RKO (cell line): Measurements from ENCODE around the gene PAQR9.

Experiments used
- DNase-seq: peaks from one replicate; pipeline ENCODE4 v3.0.0-alpha.2; 2016; ENCODE audit warnings: low spot score

Gene PAQR9

DNA sequence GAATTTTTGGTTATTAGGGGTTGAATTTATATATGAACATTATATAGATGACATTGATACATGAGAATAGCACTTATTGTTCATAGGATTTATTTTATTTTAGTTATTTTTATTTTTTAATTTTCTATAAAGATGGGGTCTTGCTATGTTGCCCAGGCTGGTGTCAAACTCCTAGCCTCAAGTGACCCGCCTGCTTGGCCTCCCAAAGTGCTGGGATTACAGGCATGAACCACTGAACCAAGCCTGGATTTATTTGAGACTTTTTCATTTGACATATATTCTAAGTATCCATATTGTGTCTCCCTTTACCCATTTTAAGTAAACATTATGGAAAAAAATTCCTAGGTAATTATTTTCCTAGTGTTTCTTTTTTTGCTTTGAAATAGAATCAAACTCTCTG is 12.5 kb downstream of the PAQR9 start:
- no peak for DNase-seq

DNA sequence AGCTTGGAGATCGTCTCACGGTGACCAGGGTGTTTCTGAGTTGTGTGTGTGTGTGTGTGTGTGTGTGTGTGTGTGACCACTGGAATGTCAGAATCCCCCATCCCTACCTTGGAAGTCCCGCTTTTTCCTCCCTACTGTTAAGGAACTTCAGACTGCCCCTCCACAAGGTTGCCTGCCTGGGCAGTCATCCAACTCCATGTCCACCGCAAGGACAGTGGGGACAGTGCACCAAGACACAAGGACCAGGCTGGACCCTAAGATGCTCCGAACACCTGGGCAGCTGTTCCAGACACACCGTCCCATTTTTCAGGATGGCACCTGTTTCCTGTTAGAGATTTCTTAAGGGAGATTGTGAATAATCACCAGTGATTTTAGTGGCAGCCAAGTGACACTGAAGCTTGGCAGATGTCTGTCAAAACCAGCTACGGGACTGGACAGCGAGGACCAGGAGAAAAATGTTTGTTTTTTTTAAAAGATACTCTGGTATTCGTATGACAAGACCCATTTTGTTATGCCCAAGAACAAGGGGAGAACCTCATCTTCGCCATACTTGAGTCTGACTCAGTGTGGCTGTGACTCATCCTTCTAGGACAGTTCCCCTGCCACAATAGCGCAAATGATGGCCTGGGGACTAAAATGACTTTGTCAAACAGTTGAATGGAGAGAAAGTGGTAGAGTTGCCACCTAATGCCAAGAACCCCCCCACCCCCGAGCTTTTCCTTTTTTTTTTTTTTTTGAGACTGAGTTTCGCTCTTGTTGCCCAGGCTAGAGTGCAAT is 15.5 kb downstream of the PAQR9 start:
- peak; percentile 14 for DNase-seq

- no peak for DNase-seq
Observed at GRCh38 chr3:142947352-142947751, 16.1 kb downstream of the PAQR9 start.

DNA sequence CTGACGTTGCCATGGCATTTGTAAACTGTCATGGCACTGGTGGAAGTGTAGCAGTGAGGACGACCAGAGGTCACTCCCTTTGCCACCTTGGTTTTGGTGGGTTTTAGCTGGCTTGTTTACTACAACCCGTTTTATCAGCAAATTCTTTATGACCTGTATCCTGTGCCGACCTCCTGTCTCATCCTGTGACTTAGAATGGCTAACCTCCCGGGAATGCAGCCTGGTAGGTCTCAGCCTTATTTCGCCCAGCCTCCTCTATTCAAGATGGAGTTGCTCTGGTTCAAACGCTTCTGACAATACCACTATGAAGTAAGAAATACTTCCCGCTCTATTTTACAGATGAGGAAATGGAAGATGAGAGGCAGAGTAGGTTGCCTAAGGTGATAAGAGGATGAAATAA is 16.6 kb downstream of the PAQR9 start:
- DNase-seq = no peak

DNA sequence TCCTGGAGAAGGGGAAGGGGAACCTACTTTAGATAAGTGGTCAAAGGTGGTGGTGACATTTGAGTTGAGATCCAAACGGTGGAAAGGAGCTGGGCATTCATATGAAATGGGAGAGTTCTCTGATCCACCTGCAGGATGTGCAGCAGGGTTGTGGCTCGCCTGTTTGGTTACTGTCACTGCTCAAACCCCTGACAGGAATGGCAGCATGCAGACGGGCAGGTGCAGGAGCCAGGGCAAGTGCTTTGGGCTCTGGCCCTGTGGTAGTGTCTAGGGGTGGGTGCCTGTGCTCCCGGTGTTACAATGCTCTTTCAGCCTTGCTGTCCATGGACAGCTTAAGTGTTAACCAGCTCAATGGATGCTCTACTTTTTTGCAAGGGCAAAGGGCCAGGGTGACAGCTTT is 18.5 kb downstream of the PAQR9 start:
- DNase-seq = no peak

GRCh38 chr3:142944342-142944741 is 19.1 kb downstream of the PAQR9 start:
- no peak for DNase-seq

GRCh38 chr3:142943870-142944269 is 19.6 kb downstream of the PAQR9 start:
- no peak for DNase-seq

- DNase-seq = no peak
Observed at GRCh38 chr3:142943349-142943748, 20.1 kb downstream of the PAQR9 start.

GRCh38 chr3:142941373-142942123 is 21.9 kb downstream of the PAQR9 start:
- no peak for DNase-seq

DNA sequence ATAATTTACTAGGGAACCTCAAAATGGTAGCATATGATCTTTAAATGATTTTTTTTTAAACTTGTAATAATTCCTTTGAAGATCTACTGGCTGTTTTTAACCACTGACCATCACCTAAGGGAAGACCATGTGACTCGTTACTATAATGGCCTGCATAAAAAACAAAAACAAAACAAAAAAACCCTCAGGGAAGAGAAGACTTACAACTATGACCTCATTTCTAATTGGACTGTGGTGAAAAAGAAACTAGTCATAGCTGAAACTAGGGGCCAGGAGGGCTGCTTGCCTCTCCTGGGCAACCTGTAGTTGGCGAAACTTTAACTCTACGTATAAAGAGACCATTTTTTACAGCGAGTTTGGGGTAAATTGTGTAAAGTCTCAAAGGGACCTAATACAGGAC is 23.0 kb downstream of the PAQR9 start:
- DNase-seq = no peak

DNA sequence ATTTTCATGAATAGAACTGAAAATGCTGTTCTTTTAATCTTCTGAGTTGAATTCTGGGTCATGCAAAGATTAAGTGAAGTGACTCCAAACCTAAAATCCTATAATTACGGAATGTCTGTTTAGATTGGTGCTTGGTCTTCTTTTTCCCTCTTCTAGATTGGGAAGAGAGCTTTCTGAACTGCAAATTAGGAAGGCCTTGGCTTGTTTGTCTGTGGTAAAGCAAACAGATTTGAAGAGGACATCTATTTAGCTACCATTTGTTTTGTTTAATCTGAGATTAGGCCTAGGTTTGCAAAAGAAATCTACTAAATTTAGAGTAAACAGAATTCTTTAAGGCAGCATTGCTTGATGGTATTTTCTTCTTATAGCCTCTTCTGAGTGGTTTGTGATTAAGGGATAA is 23.5 kb downstream of the PAQR9 start:
- DNase-seq = no peak

DNA sequence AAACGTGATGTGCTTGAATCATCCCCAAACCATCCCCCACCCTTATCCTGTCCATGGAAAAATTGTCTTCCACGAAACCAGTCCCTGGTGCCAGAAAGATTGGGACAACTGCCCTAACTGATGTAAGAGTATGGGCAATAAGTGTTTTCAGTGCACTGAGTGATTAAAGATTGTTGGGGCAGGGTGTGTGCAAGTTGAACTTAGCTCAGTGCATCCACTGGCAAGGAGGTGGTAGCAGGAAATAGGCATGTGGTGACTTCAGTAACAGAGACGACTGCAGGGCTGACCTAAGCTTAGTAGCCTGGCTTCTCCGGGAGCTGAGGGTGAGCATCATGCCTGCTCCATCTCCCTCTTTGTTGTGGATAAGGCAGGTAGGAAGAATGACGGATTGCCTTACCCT is 27.5 kb downstream of the PAQR9 start:
- no peak for DNase-seq

- no peak for DNase-seq
Observed at GRCh38 chr3:142934887-142935269, 28.6 kb downstream of the PAQR9 start.

GRCh38 chr3:142934128-142934886 is 29.2 kb downstream of the PAQR9 start:
- DNase-seq = no peak

DNA sequence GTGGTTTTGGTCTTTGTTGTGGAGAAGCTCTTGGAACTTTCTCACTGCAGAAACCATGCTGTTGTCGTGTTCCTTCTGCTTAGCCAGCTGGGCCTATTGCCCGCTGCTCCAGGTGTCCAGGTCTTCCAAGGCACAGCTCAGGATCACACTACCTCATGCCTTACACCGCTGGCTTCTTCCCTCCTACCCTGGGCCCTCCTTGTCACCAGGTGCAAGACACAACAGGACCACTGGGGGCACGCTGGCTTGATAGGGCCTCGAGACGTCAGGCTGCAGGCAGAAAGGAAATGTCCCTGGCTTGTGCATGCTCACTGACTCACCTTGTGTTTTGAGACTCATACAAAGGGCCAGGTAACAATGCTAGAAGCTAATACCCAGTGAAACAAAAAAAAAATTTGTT is 32.3 kb downstream of the PAQR9 start:
- DNase-seq = peak; percentile 19

DNA sequence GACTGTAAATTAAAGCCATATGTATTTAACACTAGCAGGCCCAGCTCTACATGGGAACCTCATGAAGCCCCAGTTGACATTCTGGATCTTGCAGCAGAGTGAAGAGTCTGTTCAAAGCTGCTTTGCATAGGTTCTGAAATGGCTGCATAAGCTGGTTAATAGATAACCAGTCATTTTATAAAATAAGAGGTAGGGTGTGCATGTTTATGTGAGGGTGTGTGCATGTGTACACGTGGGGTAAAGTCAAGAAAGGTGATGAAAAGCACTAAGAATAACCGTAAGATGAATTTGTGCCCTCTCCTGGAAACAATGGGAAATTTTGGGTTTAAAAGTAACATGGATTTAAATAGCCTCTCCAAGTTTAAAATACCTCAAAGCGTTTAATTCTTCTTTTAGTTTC is 33.0 kb downstream of the PAQR9 start:
- no peak for DNase-seq

DNA sequence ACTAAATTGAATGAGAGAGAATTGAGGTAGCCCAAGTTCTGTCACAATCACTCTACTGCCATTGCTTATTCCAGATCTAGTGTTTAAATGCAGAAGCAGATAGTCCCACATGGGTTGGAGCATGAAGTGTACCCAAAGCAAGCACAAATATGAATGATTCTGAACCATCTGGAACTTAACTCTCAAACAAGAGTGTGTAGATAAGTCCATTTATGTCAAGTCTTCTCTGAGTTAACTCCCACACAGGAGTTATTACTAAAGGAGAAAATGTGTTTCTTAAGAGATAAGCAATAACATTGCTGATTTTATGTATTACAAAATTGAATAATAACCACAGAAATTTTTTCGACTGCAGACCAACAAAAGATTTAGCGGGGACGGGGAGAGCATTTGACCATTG is 33.6 kb downstream of the PAQR9 start:
- no peak for DNase-seq

GRCh38 chr3:142929109-142929508 is 34.4 kb downstream of the PAQR9 start:
- peak; percentile 77 for DNase-seq

GRCh38 chr3:142926368-142926944 is 37.0 kb downstream of the PAQR9 start:
- DNase-seq = no peak

DNA sequence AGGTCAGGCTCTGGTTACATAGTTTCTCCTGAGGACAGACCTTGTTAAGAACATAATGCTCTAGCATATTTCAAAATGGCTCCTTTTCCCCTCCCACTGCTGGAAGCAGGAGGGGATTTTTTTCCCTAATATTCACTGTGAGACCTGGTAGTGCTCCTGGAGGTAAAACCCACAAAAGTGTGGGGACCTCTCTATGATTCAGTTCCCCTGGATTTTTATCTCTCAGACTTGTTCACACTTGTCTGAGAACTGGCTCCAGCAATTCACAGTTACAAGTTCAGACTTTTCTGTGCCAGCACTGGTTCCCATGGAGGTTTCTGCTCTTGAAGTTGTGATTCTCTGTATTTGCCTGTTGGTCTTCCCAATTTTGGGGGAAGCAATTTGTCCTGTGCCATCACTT is 38.3 kb downstream of the PAQR9 start:
- DNase-seq = no peak

DNA sequence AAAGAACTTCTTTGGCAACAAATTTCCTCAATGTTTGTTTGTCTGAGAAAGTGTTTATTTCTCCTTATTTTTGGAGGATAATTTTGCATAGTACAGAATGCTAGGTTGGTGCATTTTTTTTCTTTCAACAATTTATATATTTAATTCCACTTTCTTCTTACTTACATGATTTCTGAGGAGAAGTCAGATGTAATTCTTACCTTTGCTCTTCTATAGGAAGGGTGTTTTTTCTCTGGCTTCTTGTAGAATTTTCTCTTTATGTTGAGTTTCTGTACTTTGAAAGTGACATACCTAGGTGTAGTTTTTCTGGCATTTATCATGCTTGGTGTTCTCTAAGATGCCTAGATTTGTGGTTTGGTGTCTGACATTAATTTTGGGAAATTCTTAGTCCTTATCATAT is 39.8 kb downstream of the PAQR9 start:
- no peak for DNase-seq

DNA sequence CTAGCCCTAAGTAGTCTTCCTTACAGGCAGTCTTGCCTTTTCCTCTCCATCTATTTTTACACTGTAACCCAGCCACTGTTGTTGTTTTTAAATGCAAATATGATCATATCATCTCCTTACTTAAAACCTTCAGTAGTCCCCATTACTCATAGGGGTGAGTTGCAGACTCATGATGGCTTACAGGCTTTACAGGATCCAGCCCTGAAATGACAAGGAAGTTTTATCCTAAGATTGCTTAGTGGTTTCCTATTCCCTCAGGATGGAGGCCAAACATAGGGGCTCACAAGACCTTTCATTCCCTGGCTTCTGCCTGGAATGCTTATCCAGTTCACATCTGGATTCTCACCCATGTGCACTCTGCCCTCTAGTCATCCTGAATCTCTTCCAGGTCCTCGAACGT is 46.9 kb downstream of the PAQR9 start:
- DNase-seq = peak; percentile 8

DNA sequence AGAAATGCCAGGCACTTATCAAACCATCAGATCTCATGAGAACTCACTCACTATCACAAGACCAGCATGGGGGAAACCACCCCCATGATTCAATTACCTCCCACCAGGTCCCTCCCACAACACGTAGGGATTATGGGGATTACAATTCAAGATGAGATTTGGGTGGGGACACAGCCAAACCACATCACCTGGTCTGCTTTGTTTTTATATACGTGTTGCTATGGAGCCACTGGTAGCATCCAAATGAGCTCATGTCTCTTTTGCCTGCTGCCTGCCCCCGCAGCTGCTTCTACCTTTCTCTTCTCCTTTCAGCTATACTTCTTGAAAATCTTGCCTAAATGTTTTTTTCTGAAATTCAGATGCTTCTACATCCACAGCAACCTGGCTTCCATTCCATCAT is 47.8 kb downstream of the PAQR9 start:
- no peak for DNase-seq
